SK-N-SH (cell line): ENCODE results near the gene PTCHD4.

Experiments used
- CHD2 ChIP-seq: fragments of 150-350 bp; IDR thresholded peaks from 2 replicates; pipeline ENCODE4 v1.6.1; 2018; ENCODE audit warnings: low read length; ENCODE audit not compliant: partially characterized antibody
- EZH2phosphoT487 ChIP-seq: fragments of 200-600 bp; sonication (generic); IDR thresholded peaks from 2 replicates; pipeline ENCODE4 v1.6.1; 2017; ENCODE audit warnings: low read depth, mixed run types, mild to moderate bottlenecking, antibody characterized with exemption, moderate library complexity, borderline replicate concordance
- MXI1 ChIP-seq: IDR thresholded peaks from 2 replicates; pipeline ENCODE4 v1.6.1; 2012; ENCODE audit warnings: mild to moderate bottlenecking, low read depth, low read length, improper control_type of control experiment
- RCOR1 ChIP-seq: fragments of 150-350 bp; IDR thresholded peaks from 2 replicates; pipeline ENCODE4 v1.6.1; 2017; ENCODE audit warnings: antibody characterized with exemption, low read length
- RFX5 ChIP-seq: IDR thresholded peaks from 2 replicates; pipeline ENCODE4 v1.6.1; 2012; ENCODE audit warnings: mild to moderate bottlenecking, improper control_type of control experiment, low read length
- RXRA ChIP-seq: IDR thresholded peaks from 2 replicates; pipeline ENCODE4 v1.4.0; 2012; ENCODE audit warnings: low read depth, mild to moderate bottlenecking, borderline replicate concordance
- SIN3A ChIP-seq: IDR thresholded peaks from 2 replicates; pipeline ENCODE4 v1.6.1; 2012; ENCODE audit warnings: low read depth, mild to moderate bottlenecking, low read length, moderate library complexity, borderline replicate concordance
- TEAD4 ChIP-seq: IDR thresholded peaks from 2 replicates; pipeline ENCODE4 v1.4.0; 2012; ENCODE audit warnings: mild to moderate bottlenecking, borderline replicate concordance; ENCODE audit not compliant: insufficient read depth
- TF ChIP-seq, protein P1 (sequence below): fragments of 200-600 bp; sonication (generic); IDR thresholded peaks from 2 replicates; pipeline ENCODE4 v1.6.1; 2017; ENCODE audit warnings: antibody characterized with exemption, mild to moderate bottlenecking, moderate library complexity
- TF ChIP-seq, protein P2 (sequence below): IDR thresholded peaks from 2 replicates; pipeline ENCODE4 v1.4.0; 2012; ENCODE audit warnings: low read depth, borderline replicate concordance
- TF ChIP-seq, protein P3 (sequence below): IDR thresholded peaks from 2 replicates; pipeline ENCODE4 v1.4.0; 2012; ENCODE audit warnings: low read depth
- TF ChIP-seq, protein P4 (sequence below): fragments of 150-350 bp; IDR thresholded peaks from 2 replicates; pipeline ENCODE4 v1.6.1; 2017; ENCODE audit warnings: antibody characterized with exemption, low read length, low read depth, borderline replicate concordance

DNA sequence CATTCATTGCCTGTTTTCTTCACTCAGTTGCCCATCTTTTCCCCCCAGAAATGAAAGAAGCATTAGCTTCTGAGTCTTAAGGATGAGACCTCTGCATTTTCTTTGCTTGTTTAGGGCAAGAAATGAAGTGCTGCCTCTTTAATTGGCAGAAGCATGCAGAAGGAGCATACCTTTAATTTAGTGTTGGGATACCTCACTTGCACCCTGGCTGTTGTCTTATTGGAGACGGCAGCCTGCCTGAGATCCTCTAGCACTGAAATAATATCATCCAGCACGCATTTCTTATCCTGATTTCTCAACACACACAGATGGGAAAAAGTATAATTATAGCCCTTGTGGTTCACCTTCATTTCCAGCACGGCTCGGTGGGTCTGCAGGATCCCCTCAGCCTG lies 43.1 kb downstream of the PTCHD4 start:
- no peak for TF ChIP-seq SIN3A
- TF ChIP-seq TEAD4 = no peak
- TF ChIP-seq, protein P1, sequence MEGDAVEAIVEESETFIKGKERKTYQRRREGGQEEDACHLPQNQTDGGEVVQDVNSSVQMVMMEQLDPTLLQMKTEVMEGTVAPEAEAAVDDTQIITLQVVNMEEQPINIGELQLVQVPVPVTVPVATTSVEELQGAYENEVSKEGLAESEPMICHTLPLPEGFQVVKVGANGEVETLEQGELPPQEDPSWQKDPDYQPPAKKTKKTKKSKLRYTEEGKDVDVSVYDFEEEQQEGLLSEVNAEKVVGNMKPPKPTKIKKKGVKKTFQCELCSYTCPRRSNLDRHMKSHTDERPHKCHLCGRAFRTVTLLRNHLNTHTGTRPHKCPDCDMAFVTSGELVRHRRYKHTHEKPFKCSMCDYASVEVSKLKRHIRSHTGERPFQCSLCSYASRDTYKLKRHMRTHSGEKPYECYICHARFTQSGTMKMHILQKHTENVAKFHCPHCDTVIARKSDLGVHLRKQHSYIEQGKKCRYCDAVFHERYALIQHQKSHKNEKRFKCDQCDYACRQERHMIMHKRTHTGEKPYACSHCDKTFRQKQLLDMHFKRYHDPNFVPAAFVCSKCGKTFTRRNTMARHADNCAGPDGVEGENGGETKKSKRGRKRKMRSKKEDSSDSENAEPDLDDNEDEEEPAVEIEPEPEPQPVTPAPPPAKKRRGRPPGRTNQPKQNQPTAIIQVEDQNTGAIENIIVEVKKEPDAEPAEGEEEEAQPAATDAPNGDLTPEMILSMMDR = no peak
- TF ChIP-seq, protein P2, sequence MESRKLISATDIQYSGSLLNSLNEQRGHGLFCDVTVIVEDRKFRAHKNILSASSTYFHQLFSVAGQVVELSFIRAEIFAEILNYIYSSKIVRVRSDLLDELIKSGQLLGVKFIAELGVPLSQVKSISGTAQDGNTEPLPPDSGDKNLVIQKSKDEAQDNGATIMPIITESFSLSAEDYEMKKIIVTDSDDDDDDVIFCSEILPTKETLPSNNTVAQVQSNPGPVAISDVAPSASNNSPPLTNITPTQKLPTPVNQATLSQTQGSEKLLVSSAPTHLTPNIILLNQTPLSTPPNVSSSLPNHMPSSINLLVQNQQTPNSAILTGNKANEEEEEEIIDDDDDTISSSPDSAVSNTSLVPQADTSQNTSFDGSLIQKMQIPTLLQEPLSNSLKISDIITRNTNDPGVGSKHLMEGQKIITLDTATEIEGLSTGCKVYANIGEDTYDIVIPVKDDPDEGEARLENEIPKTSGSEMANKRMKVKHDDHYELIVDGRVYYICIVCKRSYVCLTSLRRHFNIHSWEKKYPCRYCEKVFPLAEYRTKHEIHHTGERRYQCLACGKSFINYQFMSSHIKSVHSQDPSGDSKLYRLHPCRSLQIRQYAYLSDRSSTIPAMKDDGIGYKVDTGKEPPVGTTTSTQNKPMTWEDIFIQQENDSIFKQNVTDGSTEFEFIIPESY = no peak
- TF ChIP-seq, protein P3, sequence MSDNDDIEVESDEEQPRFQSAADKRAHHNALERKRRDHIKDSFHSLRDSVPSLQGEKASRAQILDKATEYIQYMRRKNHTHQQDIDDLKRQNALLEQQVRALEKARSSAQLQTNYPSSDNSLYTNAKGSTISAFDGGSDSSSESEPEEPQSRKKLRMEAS = no peak
- TF ChIP-seq, protein P4, sequence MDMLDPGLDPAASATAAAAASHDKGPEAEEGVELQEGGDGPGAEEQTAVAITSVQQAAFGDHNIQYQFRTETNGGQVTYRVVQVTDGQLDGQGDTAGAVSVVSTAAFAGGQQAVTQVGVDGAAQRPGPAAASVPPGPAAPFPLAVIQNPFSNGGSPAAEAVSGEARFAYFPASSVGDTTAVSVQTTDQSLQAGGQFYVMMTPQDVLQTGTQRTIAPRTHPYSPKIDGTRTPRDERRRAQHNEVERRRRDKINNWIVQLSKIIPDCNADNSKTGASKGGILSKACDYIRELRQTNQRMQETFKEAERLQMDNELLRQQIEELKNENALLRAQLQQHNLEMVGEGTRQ = no peak
- TF ChIP-seq RXRA = no peak
- TF ChIP-seq EZH2phosphoT487 = no peak
- TF ChIP-seq MXI1 = no peak
- TF ChIP-seq RCOR1 = no peak
- no peak for TF ChIP-seq RFX5
- no peak for TF ChIP-seq CHD2
